GM21390 (cell line): ENCODE measurements around the gene GRID1.
"Not testable (repeated sequence)": the region's sequence is repeated elsewhere in the genome, so short reads cannot be mapped to it uniquely, and the experiment has no call there.

Source experiments
- ATAC-seq: cut with Tn5 transposase; IDR thresholded peaks from one replicate; pipeline ENCODE4 v1.9.1; 2021; ENCODE audit not compliant: unreplicated experiment

The GRID1 gene

DNA sequence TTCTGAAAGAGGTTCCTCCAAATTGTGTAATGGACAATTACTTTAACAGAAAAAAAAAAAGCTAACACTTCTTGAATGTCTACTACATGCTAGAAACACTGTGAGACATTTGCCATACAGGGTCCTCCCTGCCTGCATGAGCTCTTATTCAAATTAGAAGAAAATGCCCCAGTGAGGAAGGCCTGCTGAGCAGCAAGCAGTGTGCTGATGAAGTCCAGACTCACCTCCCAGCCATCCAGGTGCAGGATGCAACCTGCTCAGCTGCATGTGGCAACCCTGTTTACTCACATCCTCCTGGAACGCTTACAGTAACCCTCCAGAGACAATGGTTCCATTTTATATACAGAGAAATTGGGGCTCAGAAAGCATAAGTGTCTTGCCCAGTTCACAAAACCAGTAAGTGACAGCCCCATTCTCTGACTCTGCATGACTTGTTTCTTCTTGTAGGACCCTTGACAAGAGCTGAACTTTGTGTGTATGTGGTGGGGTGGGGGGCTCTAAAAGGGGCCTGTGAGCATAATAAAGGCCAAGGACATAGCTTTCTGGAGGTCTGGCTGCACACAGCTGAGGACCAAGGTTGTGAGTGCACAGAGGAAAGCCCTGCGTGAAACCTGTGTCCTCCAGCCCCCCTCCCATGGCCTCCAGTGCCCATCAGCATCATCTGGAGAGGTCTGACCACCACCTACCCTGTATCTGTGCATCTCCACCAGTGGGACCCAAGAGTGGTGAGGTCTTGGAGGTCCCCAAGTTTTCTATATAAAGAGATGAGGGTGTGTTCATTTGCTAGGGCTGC is 387.8 kb downstream of the GRID1 start:
- no peak for ATAC-seq

DNA sequence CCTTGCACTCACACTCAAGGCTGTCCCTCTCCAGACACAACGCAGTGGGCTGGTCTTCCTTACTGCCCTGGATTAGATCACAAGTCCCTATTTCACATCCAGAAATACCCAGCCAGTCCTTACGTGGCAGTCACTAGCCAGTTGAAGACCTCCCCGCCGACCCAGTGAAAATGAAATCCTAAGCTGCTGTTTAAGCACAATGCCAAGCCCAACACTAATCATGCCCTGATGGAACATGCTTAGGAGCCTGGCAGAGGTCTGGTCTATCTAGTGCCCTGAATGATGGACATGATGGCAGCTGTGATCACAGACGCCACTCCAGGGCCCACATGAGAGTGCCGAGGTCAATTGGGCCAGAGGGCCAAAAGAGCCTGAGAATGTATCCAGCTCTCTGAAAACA is 389.0 kb downstream of the GRID1 start:
- no peak for ATAC-seq

DNA sequence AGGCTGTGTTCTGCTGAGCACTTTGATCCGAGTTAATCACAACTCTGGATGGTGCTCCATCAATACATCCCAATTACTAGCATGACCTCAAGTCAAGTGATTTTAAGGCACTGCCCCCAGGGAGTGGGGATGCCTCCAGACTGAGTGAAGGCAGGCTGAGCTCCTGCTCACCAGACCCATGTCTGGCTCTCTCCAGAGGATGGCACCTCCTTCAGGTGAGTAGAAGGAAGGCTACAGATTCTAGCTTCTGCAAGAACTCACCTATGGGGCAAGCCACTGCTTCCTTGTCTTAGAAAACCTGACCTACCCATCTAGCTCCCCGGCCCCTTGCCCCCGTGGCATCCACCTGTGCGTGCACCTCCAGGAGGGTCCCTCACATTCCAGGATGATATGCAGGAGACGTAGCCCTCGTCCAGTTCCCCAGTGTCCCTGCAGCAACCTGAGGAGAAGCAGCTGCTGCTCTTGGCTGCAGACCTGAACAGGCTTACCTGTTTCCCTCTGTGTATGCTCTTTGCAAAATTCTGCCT is 390.3 kb downstream of the GRID1 start:
- ATAC-seq: no peak

DNA sequence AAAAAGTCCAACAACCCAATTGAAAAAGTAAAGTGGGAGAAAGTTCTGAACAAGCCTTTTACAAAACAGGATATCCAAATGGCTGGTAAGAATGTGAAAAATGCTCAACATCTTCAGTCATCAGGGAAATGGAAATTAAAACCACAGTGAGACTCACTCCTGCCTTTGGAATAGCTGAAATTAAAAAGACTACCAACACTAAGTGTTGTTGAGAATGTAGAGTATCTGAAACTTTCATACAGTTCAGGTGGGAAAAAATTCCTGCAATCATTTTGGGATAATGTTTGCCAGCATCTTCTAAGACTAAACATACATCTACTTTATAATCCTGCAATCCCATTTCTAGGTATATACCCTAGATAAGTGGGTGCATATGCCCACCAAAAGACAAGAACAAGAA is 395.1 kb downstream of the GRID1 start:
- ATAC-seq: no peak

DNA sequence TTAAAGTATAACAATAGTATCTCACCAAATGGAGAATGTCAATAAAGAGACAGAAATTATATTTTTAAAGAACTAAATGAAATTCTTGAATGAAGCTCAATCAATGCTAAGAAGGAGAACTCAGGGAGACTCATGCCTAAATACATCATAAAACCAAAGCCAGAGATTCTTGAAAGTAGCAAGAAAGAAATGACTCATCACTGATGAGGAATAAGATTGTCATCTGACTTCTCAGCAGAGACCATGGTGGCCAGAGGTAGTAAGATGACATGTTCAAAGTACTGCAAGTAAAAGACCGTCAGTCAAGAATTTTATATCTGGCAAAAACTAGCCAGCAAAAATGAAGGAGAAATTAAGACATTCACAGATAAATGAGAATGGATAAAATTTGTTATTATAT is 399.0 kb downstream of the GRID1 start:
- ATAC-seq: peak; percentile 66

DNA sequence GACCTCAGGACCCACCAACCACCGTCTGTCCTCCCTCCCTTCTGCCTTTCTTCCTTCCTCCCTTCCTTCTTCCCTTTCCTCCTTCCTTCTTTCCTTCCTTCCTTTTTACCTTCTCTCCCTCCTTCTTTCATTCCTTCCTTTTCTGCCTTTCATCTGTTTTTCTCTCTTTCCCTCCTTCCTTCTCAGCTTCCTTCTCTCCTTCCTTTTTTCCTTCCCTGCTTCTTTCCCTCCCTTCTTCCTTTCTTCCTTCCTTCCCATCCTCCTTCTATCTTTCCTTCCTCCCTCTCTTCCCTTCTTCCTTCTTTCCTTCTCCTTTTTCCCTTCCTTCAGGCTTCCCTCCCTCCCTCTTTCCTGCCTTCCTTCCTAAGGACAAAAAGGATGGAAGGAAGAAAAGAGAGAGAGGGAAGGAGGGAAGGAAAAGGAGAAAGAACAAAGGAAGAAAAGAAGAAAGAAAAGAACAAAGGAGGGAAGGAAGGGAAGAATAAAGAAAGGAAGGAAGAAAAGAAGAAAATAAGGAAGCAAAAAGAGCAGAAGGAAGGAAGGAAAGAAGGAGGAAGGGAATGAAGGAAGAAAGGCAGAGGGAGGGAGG is 405.0 kb downstream of the GRID1 start:
- no peak for ATAC-seq

DNA sequence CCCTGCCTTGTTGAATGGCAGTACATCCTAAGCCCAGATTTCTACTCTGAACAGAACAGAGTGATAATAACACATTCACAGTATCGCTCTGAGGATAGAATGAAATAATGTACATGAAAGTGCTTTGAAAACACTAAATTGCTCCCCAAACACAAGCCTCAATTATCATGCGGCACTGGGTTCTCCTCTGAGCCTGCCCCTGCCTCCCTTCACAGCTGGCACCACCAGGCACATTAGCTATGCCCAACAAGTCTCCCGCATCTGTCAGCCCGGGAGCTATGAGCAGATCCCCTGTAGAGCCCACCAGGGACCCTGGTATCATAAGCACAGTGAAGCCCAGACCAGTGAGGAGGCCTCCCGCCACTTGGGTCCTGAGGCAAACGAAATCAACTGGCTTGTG is 405.5 kb downstream of the GRID1 start:
- ATAC-seq: no peak

DNA sequence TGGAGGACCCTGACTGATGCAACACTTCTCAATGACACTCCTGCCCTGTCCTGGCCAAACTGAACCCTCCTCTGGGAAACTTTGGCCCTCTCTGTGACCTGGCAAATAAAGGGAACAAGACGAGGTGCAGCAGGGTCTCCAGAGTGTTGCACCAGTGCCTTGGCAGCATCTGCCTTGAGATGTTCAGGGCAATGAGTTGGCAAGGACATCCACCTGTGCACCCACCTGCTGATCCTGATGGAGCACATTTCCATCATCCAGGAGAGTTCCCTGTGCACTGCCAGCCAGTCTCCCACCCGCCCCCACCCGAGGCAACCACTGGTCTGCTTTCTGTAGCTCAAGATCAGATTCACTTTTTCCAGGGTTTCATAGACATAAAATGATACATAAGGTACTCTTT is 407.4 kb downstream of the GRID1 start:
- no peak for ATAC-seq

DNA sequence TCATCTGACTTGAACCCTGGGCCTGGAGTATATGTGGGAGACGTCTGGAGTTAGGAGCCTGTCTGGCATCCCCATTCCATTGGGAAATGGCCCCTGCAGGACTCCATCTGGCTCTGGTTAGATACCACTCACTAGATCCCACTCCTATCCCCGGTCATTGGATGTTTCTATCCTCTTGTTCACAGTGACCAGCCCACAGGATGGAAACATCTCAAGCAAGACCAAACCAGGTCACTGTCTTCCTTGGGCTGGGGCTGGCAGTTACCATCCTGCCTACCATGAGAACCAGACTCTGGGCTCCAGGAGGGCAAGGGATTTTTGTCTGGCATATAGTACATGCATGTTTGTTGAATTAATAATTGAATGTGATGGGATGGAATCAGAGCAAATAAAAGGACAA is 415.7 kb downstream of the GRID1 start:
- no peak for ATAC-seq

DNA sequence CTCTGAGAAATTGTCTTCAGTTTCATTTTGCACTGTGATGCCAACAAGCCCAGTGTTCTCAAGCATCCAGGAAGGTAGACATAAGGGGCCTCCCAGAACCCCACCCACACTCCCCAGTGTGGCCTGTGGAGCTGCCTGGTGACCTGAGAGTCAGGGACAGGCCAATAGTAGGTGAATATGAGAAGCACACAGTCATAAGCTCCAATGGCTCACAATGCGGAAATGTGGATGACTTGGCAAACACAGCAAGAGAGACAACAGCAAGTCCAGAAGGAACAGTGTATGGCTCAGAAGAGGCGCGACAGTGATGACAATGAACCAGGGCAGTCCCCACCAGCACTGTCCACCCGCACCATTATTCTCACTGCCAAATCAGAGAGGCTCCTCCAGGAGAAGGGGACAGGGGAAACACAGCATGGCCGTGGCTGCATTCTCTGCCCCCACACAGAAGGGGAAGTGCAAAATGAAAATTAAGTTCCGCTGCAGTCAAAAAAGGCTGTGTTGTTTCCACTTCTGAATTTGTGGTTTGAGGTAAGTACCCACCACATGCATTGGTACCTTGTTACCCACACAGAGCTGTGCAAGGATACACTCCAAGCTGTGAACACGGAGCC is 419.8 kb downstream of the GRID1 start:
- peak; percentile 88 for ATAC-seq

DNA sequence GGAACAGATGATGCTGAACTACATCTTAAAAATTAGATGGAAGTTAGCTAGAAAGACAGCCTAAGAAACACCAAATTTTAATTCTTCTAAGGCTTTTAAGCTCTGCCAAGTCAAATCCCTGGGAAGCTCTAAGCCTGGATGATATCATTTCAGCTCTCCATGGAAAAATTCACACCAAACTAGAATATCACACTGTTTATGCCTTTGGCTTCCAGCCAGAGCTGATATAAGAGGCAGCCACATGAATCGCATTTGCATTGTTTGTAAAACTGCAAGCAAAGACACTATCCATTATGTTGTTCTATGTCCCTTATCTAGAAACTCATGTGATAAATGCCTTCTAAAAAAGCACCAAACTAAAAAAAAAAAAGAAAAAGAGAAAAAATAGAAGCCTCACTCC is 430.4 kb downstream of the GRID1 start:
- no peak for ATAC-seq

DNA sequence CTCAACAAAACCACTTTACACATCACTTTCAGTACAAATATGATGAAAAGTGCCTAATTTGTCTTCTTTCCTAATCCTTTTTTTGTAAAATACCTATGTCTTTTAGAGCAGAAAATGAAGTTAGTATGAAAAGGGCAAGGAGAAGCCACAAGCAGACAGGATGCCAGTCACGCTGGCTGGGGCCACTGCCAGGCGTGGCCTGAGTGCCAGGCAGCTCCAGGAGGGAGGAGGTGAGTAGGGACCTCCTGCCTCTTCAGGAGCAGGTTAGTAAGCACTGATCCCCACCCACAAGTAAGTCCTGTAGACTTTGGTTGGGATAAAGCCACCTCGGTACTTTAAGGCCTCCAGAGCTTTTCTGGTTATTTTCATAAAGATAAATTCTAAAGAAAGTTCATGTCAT is 432.0 kb downstream of the GRID1 start:
- ATAC-seq: no peak

DNA sequence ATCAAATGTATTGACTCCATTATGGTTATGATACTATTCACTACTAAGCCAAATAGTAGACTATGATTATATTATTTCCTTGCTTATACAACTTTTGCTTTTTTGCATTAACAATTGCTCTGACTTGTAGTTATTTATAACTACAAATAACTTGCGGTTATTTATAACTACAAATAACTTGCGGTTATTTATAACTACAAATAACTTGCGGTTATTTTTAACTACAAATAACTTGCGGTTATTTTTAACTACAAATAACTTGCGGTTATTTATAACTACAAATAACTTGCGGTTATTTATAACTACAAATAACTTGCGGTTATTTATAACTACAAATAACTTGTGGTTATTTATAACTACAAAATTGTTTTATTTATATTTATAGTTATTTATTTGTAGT is 436.6 kb downstream of the GRID1 start:
- not testable (repeated sequence) for ATAC-seq

DNA sequence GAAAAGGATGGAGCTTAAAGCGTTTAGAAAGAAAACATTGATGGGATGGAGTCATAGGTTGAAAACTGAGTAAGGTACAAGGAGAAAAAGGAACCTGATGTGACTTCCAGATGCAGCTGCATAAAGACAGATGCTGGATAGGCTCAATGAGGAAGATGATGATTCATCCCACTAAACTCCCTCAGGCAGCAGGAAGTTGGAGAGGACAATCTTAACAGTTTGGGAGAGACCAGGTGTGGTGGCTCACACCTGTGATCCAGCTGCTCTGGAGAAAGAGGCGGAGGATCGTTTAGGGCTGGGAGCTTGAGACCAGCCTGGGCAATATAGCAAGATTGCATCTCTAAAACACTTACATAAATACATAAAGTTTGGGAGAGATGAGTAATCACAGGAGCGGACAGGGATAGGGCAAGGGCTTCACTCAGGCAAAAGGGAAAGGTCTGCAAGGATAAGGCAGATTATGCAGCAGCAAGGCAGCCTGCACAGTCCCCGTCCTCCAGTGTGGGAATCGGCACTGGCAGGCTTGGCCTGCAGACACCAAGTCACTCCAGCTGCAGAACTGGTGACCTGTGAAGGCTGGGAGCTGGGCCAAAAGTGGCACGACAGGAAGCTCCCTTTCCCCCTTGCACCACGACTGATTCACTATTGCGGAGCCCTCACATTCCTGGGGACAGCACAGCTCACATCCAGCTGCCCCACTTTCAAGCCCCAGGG is 438.5 kb downstream of the GRID1 start:
- no peak for ATAC-seq

DNA sequence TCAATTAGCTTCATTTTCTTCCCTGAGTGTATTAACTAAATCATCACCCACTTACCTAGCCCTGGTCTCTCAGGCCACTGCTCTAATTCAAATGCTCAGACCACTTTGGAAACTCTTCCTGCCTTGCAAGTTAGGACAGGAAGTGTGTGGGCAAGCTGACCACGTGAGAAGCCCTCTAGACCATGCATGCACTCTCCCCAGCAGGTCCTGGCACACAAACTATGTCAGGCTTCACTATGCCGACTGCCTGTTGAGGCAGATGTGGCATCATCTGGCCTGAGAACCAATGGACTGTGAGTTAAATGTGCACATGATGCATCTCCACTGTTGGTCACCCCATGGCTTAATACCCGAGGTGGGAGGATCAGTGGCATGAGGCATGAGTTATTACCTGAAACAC is 439.6 kb downstream of the GRID1 start:
- ATAC-seq: no peak

DNA sequence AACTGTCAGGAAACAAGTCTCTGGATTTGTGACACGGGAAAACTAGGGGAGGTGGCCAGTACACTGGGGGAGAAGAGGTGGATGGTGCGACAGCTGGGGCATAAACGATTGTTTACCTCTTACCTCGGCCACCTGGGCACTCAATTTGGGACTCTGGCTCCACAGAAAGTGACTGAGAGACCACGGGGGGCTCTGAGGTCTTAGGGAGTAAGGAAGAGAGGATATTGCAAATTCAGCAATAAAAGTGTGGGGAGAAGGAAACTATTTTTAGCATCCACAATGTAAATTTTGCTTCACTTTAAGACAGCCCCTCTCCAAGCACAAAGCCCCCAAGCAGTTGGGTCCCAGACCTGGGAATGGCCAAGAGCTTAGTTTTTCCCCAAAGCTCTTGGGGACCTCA is 440.5 kb downstream of the GRID1 start:
- no peak for ATAC-seq

DNA sequence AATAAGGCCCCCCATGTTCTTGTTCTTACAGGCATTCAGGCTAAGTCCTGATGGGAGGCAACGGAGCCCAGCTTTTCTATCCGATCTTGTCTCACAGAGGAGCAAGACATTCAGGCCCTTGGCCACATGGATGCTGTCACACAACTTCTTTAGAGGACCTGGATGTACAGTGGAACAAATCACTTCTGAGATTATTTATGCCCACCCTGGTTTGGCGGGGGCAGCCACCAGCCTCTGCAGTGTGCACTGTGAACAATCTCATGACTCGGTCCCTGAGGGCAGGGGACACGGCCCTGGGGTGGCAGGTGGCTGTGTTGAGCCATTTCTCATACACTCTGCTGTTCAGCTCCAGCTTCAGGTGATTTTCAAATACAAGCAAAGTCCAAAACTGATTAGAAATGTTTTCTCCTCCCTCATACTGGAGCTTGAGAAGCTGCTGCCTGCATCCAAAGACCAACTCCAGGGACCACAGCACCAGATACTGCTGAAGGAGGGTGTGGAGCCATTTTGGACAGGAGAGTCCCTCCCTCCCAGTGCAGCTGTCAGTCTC is 441.3 kb downstream of the GRID1 start:
- no peak for ATAC-seq

DNA sequence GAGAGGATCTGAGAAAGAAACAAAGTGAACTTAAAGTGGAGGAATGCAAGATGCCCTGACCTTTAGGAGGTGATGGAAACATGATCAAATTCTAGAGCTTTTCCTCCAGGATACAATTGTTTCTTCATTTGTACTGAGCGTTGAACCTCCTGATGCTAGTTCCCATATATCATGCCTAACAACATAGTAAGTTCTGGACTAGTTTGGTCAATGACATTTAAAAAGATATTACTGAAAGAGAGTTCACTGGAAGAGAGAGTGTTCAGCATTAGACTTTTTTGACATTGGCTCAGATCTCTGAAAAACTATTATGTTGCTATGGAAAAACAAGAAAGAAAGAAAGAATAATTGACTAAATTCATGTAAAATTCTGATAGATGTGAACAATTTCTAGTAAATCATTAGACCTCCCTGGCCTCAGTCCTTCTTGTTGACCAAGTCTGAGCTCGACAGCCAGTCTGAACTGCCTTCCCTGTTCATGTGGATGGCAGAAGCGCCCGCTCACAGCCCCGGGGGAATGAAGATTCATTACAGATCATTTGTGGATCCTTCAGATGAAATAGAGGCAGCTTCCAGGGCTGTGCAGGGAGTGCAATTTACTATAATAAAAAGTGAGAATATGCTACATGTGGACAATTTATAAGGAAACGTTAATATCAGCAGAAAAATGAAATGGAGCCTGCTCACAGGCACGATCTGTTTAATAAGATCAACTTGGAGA is 442.1 kb downstream of the GRID1 start:
- ATAC-seq: no peak

DNA sequence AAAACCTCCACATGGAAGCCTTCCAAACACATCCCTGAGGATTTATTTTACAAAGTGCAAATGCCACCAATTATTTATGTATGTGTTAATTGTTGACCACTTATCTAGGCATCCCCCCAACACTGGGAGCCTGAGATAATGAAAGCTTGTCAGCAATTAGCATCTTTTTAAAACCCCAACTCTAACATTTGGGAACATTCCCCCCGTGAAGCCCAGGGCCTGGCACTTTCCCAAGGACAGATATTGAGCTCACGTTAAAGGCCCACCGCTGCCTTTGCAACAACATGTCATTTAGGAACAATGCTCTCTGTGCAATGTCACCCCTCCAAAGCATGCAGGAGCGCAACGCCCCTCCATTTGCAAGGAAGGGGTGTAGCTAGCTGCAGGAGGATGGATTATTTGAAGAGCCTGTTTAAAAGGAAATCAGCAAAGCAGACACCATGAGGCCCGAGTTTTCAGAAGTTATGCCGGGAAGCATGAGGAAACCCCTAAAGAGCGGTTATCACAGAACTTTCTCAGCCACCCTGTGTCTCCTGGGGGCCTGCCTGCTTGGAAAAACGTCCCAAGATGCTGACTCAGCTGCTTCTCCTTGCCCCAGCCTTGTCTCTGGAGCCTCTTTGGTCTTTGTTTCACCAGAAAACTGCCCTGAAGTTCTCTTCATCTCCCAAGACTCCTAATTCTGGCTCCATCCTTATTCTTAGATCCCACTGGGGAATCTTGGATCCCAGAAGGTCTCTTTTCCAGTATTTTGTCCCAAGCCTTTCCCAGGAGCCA is 444.1 kb downstream of the GRID1 start:
- ATAC-seq: no peak

DNA sequence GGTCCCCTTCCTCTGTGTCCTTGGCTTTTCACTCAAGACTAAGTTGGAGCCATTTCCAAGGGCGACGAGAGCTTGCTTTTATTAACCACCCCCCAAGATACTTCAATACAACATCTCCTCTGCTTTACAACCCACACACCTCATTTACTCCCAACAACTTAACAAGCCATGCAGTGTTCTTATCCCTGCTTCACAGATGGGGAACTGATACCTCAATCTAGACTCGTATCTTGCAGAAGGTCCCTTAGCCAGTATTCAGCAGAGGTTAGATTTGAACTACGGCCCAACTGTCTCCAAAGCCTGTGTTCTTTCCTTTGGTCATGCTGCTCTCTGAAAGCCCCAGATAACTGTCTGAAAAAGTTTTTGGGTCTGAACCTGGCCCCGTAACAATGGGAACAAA is 444.8 kb downstream of the GRID1 start:
- no peak for ATAC-seq
